Central memory CD4-positive, alpha-beta T cell (primary cell): ENCODE results near the gene CLEC16A.

Experiments
- DNase-seq: peaks from one replicate; pipeline ENCODE4 v3.0.0; 2022

CLEC16A gene

DNA sequence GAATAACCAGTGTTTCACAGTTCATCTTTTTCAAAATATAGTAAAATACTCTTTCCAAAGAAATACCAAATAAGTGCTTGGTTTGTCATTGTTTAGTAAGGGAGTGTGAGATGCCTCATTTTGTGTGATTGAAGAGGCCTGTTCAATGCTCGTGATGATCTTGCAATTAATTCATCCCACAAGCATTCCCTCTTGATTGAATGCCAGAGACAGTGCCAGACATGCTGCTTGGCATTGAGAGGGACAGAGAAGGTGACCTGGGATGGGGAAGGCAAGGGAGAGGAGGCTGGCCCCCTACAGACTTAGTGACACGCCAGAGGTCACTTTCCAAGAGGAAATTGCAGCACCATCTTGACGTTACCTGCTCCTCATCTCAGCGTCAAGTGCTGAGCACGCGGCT lies 49.3 kb downstream of the CLEC16A start:
- no peak for DNase-seq

DNA sequence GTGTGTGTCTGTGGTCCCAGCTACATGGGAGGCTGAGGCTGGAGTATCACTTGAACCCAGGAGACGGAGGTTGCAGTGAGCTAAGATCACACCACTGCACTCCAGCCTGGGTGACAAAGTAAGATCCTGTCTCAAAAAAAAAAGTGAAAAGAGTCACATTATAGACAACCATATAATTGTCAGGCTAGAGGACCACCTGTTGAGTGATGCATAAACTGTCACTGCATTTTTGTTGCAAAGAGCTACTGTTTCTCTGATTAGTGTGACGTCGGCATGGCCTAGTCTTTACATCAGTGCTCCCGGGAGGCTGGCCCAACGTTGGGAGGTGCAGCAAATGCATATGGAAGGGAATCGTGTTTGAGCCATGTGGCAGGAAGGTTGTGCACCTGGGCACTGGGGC lies 50.2 kb downstream of the CLEC16A start:
- DNase-seq: no peak

- no peak for DNase-seq
These were observed 51.2 kb downstream of the CLEC16A start for GRCh38 chr16:10995565-10995964.

- no peak for DNase-seq
These were observed 53.1 kb downstream of the CLEC16A start for GRCh38 chr16:10997485-10997884.

DNA sequence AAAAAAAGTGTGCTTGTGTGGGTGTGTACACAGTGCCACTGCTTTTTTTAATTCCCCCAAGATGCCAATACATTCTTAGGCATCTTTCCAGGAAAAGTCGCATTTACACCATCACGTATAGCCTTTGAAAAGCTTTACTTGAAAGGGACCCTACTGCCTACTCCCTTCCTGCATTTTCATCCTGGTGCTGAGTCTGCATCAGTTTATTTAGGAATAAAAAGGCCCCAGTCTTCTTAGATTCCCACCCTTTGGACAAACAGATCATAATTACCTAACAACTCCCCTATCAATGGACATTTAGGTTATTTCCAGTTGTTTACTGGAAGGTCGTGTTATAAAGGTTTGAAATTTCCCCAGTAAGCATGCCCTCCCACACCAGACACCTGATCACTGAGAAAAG lies 54.9 kb downstream of the CLEC16A start:
- DNase-seq: no peak

DNA sequence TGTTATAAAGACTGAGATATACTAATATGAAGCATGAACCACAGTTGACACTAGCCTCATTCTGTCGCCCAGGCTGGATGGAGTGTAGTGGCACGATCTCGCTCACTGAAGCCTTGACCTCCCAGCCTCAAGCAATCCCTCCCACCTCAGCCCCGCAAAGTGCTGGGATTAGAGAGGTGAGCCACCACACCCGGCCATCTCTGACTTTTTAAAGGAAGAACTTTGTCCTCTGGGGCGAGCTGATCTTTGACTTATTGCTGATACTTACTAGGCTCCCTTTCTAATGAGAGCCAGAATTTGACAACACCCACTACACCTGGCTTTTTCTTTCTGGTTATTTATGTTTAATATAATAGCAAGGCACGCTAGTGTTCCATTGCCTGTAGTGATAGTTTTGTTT lies 57.2 kb downstream of the CLEC16A start:
- DNase-seq: no peak

- no peak for DNase-seq
These were observed 58.8 kb downstream of the CLEC16A start for GRCh38 chr16:11003141-11003540.

DNA sequence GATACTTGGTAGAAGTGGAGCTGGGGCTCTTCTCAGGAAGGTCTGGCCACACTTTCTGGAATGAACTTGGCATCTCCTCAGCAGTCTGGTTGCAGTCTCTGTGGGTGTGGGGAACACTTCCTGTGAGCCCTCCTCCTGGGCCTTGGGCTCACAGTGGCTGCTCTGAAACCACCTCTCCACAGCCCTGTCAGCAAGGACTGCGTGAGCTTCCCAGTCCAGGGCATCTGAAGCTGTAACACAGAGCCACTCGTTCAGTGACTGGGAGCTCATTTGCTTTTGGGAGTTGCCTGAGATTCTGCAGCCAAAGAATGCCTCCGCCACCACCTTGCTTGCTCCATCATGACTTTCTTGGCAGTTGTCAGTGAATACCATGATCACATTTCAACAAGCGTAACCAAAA lies 60.0 kb downstream of the CLEC16A start:
- DNase-seq: no peak

GRCh38 chr16:11004973-11005610 lies 60.7 kb downstream of the CLEC16A start:
- DNase-seq: no peak

DNA sequence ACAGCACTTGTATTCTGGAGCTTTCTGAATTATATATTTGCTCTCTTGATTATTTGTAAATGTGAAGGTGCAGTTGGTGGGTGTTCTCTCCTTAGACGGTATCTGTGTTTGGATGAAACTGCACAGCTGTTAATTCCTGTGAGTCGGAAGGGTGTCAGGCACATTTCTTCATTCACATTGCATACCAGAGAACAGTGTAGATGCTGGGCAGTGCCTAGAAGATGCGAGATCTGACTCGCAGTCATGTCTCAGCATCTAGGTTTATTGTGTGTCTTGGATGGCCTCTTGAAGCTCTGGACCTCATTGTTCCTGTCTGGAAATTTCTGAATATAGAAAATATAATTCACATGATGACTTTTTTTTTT lies 61.2 kb downstream of the CLEC16A start:
- no peak for DNase-seq

- DNase-seq: no peak
These were observed 62.3 kb downstream of the CLEC16A start for GRCh38 chr16:11006656-11007055.

GRCh38 chr16:11007714-11008280 lies 63.4 kb downstream of the CLEC16A start:
- DNase-seq: no peak

DNA sequence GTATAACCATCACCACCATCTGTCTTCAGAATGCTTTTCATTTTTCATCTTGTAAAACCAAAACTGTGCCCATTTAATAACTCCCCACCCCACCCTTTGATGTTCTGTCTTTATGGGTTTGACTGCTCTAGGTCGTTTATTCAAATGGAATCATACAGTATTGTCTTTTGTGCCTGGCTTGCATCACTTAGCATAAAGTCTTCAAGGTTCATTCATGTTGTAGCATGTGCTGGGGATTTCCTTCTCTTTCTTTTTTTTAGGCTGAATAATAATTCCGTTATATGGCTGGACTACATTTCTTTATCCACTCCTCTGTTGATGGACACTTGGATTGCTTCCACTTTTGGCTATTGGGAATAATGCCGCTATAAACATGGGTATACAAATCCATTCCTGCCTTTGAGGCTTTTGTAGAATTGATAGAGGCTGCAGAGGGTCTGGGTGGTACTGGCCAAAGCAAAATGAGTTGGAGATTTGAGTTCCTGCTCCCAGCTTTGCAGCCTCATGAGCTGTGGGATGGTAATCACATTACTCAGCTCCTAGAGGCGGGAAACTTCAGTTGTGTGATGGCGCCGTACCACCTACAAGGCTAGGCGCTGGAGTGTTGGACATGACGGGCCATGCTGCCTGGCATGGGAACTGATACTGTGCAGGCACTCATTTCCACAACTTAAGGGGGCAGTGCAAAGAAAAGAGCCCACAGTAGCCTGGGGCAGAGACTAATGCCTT lies 64.8 kb downstream of the CLEC16A start:
- DNase-seq: no peak

DNA sequence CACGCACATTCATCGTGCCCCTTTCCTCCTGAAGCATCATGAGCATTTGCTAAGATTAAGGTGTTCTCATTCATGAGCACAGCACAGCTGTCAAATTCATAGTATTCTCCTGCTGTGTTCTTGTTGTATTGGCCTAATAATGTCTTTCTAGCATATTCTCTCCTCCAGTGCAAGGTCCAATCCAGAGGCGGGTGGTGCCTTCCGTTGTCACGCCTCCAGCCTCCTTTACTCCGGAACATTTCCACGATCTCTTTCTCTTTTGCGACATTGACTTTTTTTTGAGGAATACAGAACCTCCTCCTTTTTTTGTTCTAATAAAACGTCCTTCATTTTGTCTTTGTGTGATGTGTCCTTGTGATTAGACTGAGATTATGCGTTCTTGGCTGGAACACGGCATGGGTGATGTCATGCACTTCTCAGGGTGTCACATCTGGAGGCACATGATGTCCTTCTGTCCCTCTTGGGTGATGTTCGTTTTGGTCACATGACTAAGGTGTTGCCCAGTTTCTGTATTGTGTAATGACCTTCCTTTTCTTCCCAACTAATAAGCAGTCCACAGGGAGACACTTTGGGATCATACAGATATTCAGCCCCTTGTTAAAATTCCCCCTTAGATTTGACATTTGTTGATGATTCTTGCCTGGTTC lies 66.3 kb downstream of the CLEC16A start:
- DNase-seq: no peak

- DNase-seq: no peak
These were observed 67.0 kb downstream of the CLEC16A start for GRCh38 chr16:11011326-11011725.

DNA sequence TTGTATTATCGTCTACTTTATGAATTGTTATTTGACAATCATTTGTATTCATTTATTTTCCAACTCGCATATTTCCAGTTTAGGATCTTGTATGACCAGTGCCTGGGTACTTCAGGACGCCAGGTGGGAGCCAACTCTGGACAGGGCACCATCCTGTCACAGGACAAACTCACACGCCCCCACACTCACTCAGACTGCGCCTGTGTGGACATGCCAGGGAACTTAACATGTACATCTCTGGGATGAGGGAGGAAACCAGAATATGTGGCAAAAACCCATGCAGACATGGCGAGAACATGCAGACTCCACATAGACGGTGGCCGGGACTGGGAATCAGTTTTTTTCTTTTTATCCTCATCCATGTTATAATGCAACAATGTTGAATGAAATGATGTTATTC lies 68.5 kb downstream of the CLEC16A start:
- no peak for DNase-seq

GRCh38 chr16:11014136-11014535 lies 69.8 kb downstream of the CLEC16A start:
- DNase-seq: no peak

GRCh38 chr16:11015076-11015475 lies 70.7 kb downstream of the CLEC16A start:
- DNase-seq: no peak

- DNase-seq: no peak
These were observed 71.2 kb downstream of the CLEC16A start for GRCh38 chr16:11015607-11016006.

- DNase-seq: no peak
These were observed 72.2 kb downstream of the CLEC16A start for GRCh38 chr16:11016524-11016988.

- DNase-seq: no peak
These were observed 72.6 kb downstream of the CLEC16A start for GRCh38 chr16:11016993-11017392.

- DNase-seq: no peak
These were observed 73.1 kb downstream of the CLEC16A start for GRCh38 chr16:11017499-11017898.

DNA sequence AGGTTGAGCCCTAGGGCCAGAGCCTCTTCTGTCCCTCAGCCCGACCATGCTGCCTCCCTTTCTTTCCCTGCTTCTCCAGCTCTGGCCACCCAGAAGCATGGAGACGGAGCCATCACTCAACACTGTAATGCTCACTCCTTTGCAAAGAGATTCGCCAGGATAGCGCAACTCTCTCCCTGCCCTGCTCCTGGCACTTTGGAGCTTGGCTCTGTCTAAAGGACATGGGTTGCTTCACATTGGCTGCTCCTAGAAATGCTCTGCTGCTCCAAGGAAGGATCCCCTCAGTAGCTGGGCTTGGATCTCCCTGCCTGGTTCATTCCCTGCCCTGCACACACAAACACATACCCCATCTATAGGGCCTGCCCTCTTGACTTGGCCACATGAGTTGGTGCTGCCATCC lies 76.0 kb downstream of the CLEC16A start:
- DNase-seq: no peak
